OCI-LY1 (cell line): ENCODE data around the gene FANCI.

Experiments used
- H2AFZ ChIP-seq: fragments of 200-600 bp; sonication (generic), shearing (Covaris generic); 2 replicates; pipeline ENCODE4 v1.6.0; 2014; ENCODE audit warnings: antibody characterized with exemption, mild to moderate bottlenecking, low read length
- H3F3A ChIP-seq: fragments of 200-600 bp; sonication (generic), shearing (Covaris generic); 2 replicates; pipeline ENCODE4 v1.6.0; 2014; ENCODE audit warnings: mild to moderate bottlenecking, antibody characterized with exemption, low read length, moderate library complexity; ENCODE audit not compliant: insufficient read depth
- H3K27ac ChIP-seq: fragments of 200-600 bp; sonication (generic); 2 replicates; pipeline ENCODE4 v1.5.1; 2014; ENCODE audit warnings: low read length, mixed run types, mild to moderate bottlenecking, low read depth; ENCODE audit not compliant: poor library complexity, severe bottlenecking
- H3K27me3 ChIP-seq: fragments of 200-600 bp; sonication (generic); 2 replicates; pipeline ENCODE4 v1.6.0; 2014; ENCODE audit warnings: antibody characterized with exemption, mild to moderate bottlenecking, low read length, moderate library complexity; ENCODE audit not compliant: insufficient read depth
- H3K36me3 ChIP-seq: fragments of 200-600 bp; sonication (generic); 2 replicates; pipeline ENCODE4 v1.6.1; 2014; ENCODE audit warnings: mild to moderate bottlenecking, antibody characterized with exemption, low read length, moderate library complexity, mixed read lengths; ENCODE audit not compliant: insufficient read depth
- H3K4me1 ChIP-seq: fragments of 200-600 bp; sonication (generic); 2 replicates; pipeline ENCODE4 v1.5.1; 2014; ENCODE audit warnings: mild to moderate bottlenecking, low read length, moderate library complexity; ENCODE audit not compliant: insufficient read depth, severe bottlenecking
- H3K4me2 ChIP-seq: fragments of 200-600 bp; sonication (generic), shearing (Covaris generic); 2 replicates; pipeline ENCODE4 v1.6.1; 2014; ENCODE audit warnings: low read length
- H3K4me3 ChIP-seq: fragments of 200-600 bp; sonication (generic); 2 replicates; pipeline ENCODE4 v1.5.1; 2014; ENCODE audit warnings: low read length, low read depth, mild to moderate bottlenecking, mixed read lengths; ENCODE audit not compliant: poor library complexity, severe bottlenecking
- H3K79me2 ChIP-seq: fragments of 200-600 bp; shearing (Covaris generic); 2 replicates; pipeline ENCODE4 v1.6.1; 2016; ENCODE audit warnings: mixed run types, low read length, mixed read lengths; ENCODE audit not compliant: insufficient read depth
- H3K9ac ChIP-seq: fragments of 200-600 bp; sonication (generic), shearing (Covaris generic); 2 replicates; pipeline ENCODE4 v1.6.1; 2014; ENCODE audit warnings: mild to moderate bottlenecking, low read length, mixed read lengths
- H3K9me2 ChIP-seq: fragments of 200-600 bp; sonication (generic), shearing (Covaris generic); 2 replicates; pipeline ENCODE4 v1.6.1; 2014; ENCODE audit warnings: low read depth, mild to moderate bottlenecking, low read length, mixed read lengths
- H3K9me3 ChIP-seq: fragments of 200-600 bp; shearing (Covaris generic); 2 replicates; pipeline ENCODE4 v1.6.1; 2014; ENCODE audit warnings: low read length, mixed read lengths
- H4K20me1 ChIP-seq: fragments of 200-600 bp; sonication (generic), shearing (Covaris generic); 2 replicates; pipeline ENCODE4 v1.6.0; 2016; ENCODE audit warnings: mild to moderate bottlenecking, low read length; ENCODE audit not compliant: insufficient read depth
- EZH2 ChIP-seq: fragments of 200-600 bp; sonication (generic), shearing (Covaris generic); IDR thresholded peaks from 2 replicates; pipeline ENCODE4 v1.8.0; 2017; ENCODE audit warnings: borderline replicate concordance, mixed run types, mild to moderate bottlenecking, antibody characterized with exemption, low read length, moderate library complexity, mixed read lengths
- TF ChIP-seq, protein P1 (sequence below): fragments of 200-600 bp; sonication (generic), shearing (Covaris generic); IDR thresholded peaks from 2 replicates; pipeline ENCODE4 v1.5.1; 2017; ENCODE audit warnings: mild to moderate bottlenecking, antibody characterized with exemption, low read length, moderate library complexity, mixed read lengths

The FANCI gene

DNA sequence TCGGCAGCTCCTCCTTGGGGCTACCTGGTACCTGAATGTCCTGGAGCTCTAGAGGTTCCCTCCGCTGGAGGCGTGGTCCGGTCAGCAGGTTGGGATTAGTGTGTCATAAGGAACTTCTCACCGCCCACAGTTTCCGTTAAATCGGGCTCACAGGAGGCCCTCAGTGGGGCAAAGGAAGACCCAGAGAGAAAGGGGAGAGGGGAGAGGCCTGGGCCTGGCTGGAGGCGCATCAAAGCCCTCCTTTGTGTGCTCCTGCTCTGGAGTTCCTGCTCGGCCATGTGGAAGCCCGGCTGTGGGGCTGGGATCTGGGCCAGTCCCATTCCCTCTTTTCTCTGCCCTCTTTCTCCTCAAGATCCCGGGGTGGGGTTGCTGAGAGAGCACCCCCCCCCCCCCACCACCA, 22.2 kb upstream of the FANCI start, which contains the start of gene RLBP1:
Gene RLBP1 (minus strand): TSS at position 37 of the 400 bp plus-strand sequence. CDS start 2,604 bp downstream, outside the sequence.
- no peak within 1 kb of the TSS for H2AFZ ChIP-seq
- no peaks in the 10 kb centered on the region for H3K9me2 ChIP-seq
- H4K20me1 ChIP-seq, result no peaks in the 10 kb centered on the region
- no peak within 1 kb of the TSS for H3K4me2 ChIP-seq
- TF ChIP-seq, protein P1, sequence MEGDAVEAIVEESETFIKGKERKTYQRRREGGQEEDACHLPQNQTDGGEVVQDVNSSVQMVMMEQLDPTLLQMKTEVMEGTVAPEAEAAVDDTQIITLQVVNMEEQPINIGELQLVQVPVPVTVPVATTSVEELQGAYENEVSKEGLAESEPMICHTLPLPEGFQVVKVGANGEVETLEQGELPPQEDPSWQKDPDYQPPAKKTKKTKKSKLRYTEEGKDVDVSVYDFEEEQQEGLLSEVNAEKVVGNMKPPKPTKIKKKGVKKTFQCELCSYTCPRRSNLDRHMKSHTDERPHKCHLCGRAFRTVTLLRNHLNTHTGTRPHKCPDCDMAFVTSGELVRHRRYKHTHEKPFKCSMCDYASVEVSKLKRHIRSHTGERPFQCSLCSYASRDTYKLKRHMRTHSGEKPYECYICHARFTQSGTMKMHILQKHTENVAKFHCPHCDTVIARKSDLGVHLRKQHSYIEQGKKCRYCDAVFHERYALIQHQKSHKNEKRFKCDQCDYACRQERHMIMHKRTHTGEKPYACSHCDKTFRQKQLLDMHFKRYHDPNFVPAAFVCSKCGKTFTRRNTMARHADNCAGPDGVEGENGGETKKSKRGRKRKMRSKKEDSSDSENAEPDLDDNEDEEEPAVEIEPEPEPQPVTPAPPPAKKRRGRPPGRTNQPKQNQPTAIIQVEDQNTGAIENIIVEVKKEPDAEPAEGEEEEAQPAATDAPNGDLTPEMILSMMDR, result no peak
- TF ChIP-seq EZH2, result no peak
- H3K27me3 ChIP-seq, result no peaks in the 10 kb centered on the region
- no peaks in the 10 kb centered on the region for H3K79me2 ChIP-seq
- H3K4me1 ChIP-seq, result no peaks in the 10 kb centered on the region
- H3K4me3 ChIP-seq, result no peak within 1 kb of the TSS
- no peak within 1 kb of the TSS for H3K27ac ChIP-seq
- no peak within 1 kb of the TSS for H3K9ac ChIP-seq
- H3F3A ChIP-seq, result no peaks in the 10 kb centered on the region
- H3K9me3 ChIP-seq, result no peaks in the 10 kb centered on the region
- H3K36me3 ChIP-seq, result no peaks in the 10 kb centered on the region

DNA sequence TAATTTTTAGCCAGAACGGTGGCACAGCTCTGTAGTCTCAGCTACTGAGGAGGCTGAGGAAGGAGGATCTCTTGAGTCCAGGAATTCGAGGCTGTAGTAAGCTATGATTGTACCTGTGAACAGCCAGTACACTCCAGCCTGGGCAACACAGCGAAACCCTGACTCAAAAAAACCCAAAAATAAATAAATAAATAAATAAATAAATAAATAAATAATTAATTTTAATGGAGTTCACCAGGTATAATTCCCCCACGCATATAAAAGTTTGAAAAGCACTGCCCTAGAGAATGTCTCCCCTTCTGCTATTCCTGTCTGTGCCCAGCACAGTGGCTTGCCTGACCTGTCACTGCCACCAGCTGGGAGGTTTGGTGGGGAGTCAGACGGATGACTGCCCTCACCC, 18.2 kb upstream of the FANCI start:
- Histone ChIP-seq H3K36me3 (no peaks in the 10 kb centered on the region), H3K9ac (no peak overlapping the region), H3K4me3 (no peak overlapping the region), H3K27ac (no peak overlapping the region), H3K9me3 (no peaks in the 10 kb centered on the region), H3F3A (no peaks in the 10 kb centered on the region), H3K79me2 (no peaks in the 10 kb centered on the region), H3K9me2 (no peaks in the 10 kb centered on the region), H3K4me2 (no peak overlapping the region), H3K27me3 (no peaks in the 10 kb centered on the region), H4K20me1 (no peaks in the 10 kb centered on the region), H3K4me1 (no peaks in the 10 kb centered on the region), H2AFZ (no peak overlapping the region)
- no peak for TF ChIP-seq EZH2
- TF ChIP-seq, protein P1, result no peak

DNA sequence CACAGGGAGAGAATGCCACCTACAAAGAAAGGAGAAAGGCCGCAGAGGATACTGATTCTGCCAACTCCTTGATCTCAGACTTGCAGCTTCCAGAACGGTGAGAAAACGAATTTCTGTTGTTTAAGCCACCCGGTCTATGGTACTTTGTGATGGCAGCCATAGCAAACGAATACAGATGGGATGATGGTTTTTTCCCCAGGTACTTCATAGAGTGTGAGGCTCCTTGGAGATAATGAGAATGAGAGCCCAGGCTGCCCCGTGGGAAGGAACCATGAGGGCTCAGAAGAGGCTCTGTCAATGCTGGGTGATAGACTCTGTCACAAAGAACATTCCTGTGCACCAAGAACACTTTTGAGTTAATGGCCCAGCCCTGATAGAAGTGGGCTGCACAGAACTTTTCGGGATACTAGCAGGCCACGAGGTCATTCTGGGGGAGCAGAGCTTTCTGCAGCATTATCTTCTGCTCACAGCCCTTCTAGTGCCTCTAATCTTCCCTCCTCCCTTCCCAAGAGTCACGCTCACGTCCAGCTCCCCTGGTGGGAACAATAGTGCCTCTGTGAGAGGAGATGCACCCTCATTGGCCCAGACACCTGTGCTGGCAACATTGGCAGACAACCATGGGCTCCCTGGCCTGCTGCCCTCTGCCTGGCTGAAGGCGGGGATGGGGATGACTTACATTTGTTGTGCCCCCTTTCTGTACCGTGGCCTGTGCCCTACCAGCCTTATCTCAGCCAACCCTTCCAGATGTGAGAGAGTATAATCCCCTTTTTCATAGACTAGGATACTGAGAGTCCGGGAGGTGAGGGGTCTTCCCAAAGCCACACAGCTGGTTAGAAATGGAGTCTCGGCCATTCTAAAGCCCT, 17.2 kb upstream of the FANCI start:
- Histone ChIP-seq H3K27me3 (no peaks in the 10 kb centered on the region), H3K36me3 (no peaks in the 10 kb centered on the region), H3K4me2 (no peak overlapping the region), H3K9me3 (no peaks in the 10 kb centered on the region), H3K9ac (no peak overlapping the region), H2AFZ (no peak overlapping the region), H3K79me2 (no peaks in the 10 kb centered on the region), H3K4me1 (no peaks in the 10 kb centered on the region), H3K4me3 (no peak overlapping the region), H3K27ac (no peak overlapping the region), H3F3A (no peaks in the 10 kb centered on the region), H4K20me1 (no peaks in the 10 kb centered on the region), H3K9me2 (no peaks in the 10 kb centered on the region)
- no peak for TF ChIP-seq EZH2
- TF ChIP-seq, protein P1, result no peak
